HEK293 (cell line): ENCODE data around the gene MAN1C1.
A peak's percentile ranks its signal among the peaks of the same experiment; 100 is the strongest.

Experiments
- BCL11B ChIP-seq: fragments of 450-650 bp; formaldehyde crosslinking; IDR thresholded peaks from 2 replicates; pipeline ENCODE4 v1.5.1; 2016; ENCODE audit warnings: low read depth, missing biosample characterization, missing genetic modification characterization
- EGR2 ChIP-seq: fragments of 450-650 bp; formaldehyde crosslinking; IDR thresholded peaks from 2 replicates; pipeline ENCODE4 v1.5.1; 2016; ENCODE audit warnings: low read depth, missing biosample characterization, missing genetic modification characterization
- GLI2 ChIP-seq: fragments of 450-650 bp; formaldehyde crosslinking; IDR thresholded peaks from 2 replicates; pipeline ENCODE4; 2017; ENCODE audit warnings: missing biosample characterization, missing genetic modification characterization, low read depth, borderline replicate concordance
- MYNN ChIP-seq: fragments of 450-650 bp; formaldehyde crosslinking; IDR thresholded peaks from 2 replicates; pipeline ENCODE4 v1.5.1; 2016; ENCODE audit warnings: missing biosample characterization, missing genetic modification characterization, borderline replicate concordance
- SP2 ChIP-seq: fragments of 450-650 bp; formaldehyde crosslinking; IDR thresholded peaks from 2 replicates; pipeline ENCODE4 v1.5.1; 2016; ENCODE audit warnings: missing biosample characterization, missing genetic modification characterization
- ZBTB8A ChIP-seq: fragments of 450-650 bp; formaldehyde crosslinking; IDR thresholded peaks from 2 replicates; pipeline ENCODE4 v1.5.1; 2016; ENCODE audit warnings: missing biosample characterization, missing genetic modification characterization
- ZFHX2 ChIP-seq: fragments of 450-650 bp; formaldehyde crosslinking; conservative IDR thresholded peaks from 2 replicates; pipeline ENCODE4 v1.5.1; 2016; ENCODE audit warnings: missing biosample characterization, missing genetic modification characterization
- ZNF292 ChIP-seq: fragments of 450-650 bp; formaldehyde crosslinking; IDR thresholded peaks from 2 replicates; pipeline ENCODE4 v1.5.1; 2016; ENCODE audit warnings: low read depth, missing biosample characterization, missing genetic modification characterization, borderline replicate concordance
- ZNF433 ChIP-seq: fragments of 450-650 bp; formaldehyde crosslinking; IDR thresholded peaks from 2 replicates; pipeline ENCODE4 v1.5.1; 2016; ENCODE audit warnings: missing biosample characterization, missing genetic modification characterization, low read depth
- ZNF544 ChIP-seq: fragments of 450-650 bp; formaldehyde crosslinking; IDR thresholded peaks from 2 replicates; pipeline ENCODE4 v1.5.0; 2017; ENCODE audit warnings: missing biosample characterization, missing genetic modification characterization
- ZNF623 ChIP-seq: fragments of 450-650 bp; formaldehyde crosslinking; IDR thresholded peaks from 2 replicates; pipeline ENCODE4 v1.5.1; 2016; ENCODE audit warnings: missing biosample characterization, missing genetic modification characterization
- ZNF677 ChIP-seq: fragments of 450-650 bp; IDR thresholded peaks from 2 replicates; pipeline ENCODE4 v1.5.0; 2018; ENCODE audit warnings: missing biosample characterization, mild to moderate bottlenecking, missing genetic modification characterization, moderate library complexity
- TF ChIP-seq, protein P1 (sequence below): fragments of 450-650 bp; formaldehyde crosslinking; IDR thresholded peaks from 2 replicates; pipeline ENCODE4 v1.5.1; 2016; ENCODE audit warnings: missing biosample characterization, missing genetic modification characterization
- TF ChIP-seq, protein P2 (sequence below): fragments of 450-650 bp; formaldehyde crosslinking; IDR thresholded peaks from 2 replicates; pipeline ENCODE4 v1.5.1; 2016; ENCODE audit warnings: missing biosample characterization, missing genetic modification characterization
- TF ChIP-seq, protein P3 (sequence below): fragments of 450-650 bp; formaldehyde crosslinking; IDR thresholded peaks from 2 replicates; pipeline ENCODE4 v1.5.1; 2016; ENCODE audit warnings: missing biosample characterization, missing genetic modification characterization, borderline replicate concordance
- TF ChIP-seq, protein P4 (sequence below): fragments of 450-650 bp; formaldehyde crosslinking; IDR thresholded peaks from 2 replicates; pipeline ENCODE4 v1.5.1; 2016; ENCODE audit warnings: missing biosample characterization, missing genetic modification characterization, borderline replicate concordance
- TF ChIP-seq, protein P5 (sequence below): fragments of 450-650 bp; formaldehyde crosslinking; IDR thresholded peaks from 2 replicates; pipeline ENCODE4 v1.5.1; 2016; ENCODE audit warnings: missing biosample characterization, missing genetic modification characterization
- TF ChIP-seq, protein P6 (sequence below): fragments of 450-650 bp; formaldehyde crosslinking; IDR thresholded peaks from 2 replicates; pipeline ENCODE4 v1.5.1; 2017; ENCODE audit warnings: missing biosample characterization, missing genetic modification characterization
- TF ChIP-seq, protein P7 (sequence below): fragments of 450-650 bp; formaldehyde crosslinking; optimal IDR thresholded peaks from 2 replicates; pipeline ENCODE3; 2016; ENCODE audit warnings: missing biosample characterization, mild to moderate bottlenecking, missing genetic modification characterization
- TF ChIP-seq, protein P8 (sequence below): fragments of 450-650 bp; formaldehyde crosslinking; IDR thresholded peaks from 2 replicates; pipeline ENCODE4 v1.5.1; 2017; ENCODE audit warnings: missing biosample characterization, missing genetic modification characterization

The MAN1C1 gene

DNA sequence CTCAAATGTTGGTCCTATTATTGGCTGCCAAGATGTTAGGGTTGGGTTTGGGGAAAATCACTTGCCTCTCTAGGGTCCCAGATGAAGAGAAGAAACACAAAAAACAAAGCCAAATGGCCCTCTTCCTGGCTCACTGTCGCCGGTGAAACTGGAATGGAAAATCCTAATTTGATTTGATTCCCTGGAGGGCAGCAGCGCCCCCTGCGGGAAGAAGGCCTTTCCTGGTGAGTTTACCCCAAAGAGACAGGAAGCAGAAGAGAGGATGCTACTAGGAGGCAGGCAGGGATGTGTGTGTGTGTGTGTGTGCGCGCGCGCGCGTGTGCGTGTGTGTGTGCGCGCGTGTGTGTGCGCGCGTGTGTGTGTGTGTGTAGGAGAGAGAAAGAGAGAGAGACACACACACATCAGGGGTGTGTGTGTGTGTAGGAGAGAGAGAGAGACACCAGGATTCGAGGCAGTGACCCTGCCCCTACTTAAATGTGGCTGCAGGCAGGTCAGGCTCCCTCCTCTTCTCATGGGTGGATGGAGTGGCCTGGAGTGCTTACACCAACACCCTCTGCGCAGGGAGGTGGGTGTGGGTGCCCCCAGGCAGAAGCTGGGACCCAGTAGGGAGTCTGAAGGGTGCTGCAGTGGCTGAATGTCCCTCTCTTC lies 180.3 kb downstream of the MAN1C1 start (continued):
- TF ChIP-seq, protein P1, sequence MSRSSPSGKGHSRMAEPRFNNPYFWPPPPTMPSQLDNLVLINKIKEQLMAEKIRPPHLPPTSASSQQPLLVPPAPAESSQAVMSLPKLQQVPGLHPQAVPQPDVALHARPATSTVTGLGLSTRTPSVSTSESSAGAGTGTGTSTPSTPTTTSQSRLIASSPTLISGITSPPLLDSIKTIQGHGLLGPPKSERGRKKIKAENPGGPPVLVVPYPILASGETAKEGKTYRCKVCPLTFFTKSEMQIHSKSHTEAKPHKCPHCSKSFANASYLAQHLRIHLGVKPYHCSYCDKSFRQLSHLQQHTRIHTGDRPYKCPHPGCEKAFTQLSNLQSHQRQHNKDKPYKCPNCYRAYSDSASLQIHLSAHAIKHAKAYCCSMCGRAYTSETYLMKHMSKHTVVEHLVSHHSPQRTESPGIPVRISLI (tag by site-specific recombination), result no peak
- TF ChIP-seq, protein P2, sequence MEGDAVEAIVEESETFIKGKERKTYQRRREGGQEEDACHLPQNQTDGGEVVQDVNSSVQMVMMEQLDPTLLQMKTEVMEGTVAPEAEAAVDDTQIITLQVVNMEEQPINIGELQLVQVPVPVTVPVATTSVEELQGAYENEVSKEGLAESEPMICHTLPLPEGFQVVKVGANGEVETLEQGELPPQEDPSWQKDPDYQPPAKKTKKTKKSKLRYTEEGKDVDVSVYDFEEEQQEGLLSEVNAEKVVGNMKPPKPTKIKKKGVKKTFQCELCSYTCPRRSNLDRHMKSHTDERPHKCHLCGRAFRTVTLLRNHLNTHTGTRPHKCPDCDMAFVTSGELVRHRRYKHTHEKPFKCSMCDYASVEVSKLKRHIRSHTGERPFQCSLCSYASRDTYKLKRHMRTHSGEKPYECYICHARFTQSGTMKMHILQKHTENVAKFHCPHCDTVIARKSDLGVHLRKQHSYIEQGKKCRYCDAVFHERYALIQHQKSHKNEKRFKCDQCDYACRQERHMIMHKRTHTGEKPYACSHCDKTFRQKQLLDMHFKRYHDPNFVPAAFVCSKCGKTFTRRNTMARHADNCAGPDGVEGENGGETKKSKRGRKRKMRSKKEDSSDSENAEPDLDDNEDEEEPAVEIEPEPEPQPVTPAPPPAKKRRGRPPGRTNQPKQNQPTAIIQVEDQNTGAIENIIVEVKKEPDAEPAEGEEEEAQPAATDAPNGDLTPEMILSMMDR (tag by site-specific recombination), result peak; percentile 82
- no peak for TF ChIP-seq ZBTB8A
- no peak for TF ChIP-seq ZNF433 (tag by site-specific recombination)
- TF ChIP-seq, protein P3, sequence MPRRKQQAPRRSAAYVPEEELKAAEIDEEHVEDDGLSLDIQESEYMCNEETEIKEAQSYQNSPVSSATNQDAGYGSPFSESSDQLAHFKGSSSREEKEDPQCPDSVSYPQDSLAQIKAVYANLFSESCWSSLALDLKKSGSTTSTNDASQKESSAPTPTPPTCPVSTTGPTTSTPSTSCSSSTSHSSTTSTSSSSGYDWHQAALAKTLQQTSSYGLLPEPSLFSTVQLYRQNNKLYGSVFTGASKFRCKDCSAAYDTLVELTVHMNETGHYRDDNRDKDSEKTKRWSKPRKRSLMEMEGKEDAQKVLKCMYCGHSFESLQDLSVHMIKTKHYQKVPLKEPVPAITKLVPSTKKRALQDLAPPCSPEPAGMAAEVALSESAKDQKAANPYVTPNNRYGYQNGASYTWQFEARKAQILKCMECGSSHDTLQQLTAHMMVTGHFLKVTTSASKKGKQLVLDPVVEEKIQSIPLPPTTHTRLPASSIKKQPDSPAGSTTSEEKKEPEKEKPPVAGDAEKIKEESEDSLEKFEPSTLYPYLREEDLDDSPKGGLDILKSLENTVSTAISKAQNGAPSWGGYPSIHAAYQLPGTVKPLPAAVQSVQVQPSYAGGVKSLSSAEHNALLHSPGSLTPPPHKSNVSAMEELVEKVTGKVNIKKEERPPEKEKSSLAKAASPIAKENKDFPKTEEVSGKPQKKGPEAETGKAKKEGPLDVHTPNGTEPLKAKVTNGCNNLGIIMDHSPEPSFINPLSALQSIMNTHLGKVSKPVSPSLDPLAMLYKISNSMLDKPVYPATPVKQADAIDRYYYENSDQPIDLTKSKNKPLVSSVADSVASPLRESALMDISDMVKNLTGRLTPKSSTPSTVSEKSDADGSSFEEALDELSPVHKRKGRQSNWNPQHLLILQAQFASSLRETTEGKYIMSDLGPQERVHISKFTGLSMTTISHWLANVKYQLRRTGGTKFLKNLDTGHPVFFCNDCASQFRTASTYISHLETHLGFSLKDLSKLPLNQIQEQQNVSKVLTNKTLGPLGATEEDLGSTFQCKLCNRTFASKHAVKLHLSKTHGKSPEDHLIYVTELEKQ, result no peak
- TF ChIP-seq, protein P4, sequence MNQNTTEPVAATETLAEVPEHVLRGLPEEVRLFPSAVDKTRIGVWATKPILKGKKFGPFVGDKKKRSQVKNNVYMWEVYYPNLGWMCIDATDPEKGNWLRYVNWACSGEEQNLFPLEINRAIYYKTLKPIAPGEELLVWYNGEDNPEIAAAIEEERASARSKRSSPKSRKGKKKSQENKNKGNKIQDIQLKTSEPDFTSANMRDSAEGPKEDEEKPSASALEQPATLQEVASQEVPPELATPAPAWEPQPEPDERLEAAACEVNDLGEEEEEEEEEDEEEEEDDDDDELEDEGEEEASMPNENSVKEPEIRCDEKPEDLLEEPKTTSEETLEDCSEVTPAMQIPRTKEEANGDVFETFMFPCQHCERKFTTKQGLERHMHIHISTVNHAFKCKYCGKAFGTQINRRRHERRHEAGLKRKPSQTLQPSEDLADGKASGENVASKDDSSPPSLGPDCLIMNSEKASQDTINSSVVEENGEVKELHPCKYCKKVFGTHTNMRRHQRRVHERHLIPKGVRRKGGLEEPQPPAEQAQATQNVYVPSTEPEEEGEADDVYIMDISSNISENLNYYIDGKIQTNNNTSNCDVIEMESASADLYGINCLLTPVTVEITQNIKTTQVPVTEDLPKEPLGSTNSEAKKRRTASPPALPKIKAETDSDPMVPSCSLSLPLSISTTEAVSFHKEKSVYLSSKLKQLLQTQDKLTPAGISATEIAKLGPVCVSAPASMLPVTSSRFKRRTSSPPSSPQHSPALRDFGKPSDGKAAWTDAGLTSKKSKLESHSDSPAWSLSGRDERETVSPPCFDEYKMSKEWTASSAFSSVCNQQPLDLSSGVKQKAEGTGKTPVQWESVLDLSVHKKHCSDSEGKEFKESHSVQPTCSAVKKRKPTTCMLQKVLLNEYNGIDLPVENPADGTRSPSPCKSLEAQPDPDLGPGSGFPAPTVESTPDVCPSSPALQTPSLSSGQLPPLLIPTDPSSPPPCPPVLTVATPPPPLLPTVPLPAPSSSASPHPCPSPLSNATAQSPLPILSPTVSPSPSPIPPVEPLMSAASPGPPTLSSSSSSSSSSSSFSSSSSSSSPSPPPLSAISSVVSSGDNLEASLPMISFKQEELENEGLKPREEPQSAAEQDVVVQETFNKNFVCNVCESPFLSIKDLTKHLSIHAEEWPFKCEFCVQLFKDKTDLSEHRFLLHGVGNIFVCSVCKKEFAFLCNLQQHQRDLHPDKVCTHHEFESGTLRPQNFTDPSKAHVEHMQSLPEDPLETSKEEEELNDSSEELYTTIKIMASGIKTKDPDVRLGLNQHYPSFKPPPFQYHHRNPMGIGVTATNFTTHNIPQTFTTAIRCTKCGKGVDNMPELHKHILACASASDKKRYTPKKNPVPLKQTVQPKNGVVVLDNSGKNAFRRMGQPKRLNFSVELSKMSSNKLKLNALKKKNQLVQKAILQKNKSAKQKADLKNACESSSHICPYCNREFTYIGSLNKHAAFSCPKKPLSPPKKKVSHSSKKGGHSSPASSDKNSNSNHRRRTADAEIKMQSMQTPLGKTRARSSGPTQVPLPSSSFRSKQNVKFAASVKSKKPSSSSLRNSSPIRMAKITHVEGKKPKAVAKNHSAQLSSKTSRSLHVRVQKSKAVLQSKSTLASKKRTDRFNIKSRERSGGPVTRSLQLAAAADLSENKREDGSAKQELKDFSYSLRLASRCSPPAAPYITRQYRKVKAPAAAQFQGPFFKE (tag by site-specific recombination), result no peak
- TF ChIP-seq, protein P5, sequence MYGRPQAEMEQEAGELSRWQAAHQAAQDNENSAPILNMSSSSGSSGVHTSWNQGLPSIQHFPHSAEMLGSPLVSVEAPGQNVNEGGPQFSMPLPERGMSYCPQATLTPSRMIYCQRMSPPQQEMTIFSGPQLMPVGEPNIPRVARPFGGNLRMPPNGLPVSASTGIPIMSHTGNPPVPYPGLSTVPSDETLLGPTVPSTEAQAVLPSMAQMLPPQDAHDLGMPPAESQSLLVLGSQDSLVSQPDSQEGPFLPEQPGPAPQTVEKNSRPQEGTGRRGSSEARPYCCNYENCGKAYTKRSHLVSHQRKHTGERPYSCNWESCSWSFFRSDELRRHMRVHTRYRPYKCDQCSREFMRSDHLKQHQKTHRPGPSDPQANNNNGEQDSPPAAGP (tag by site-specific recombination), result no peak
- no peak for TF ChIP-seq EGR2 (tag by site-specific recombination)
- TF ChIP-seq MYNN (tag by site-specific recombination), result no peak
- no peak for TF ChIP-seq ZFHX2 (tag by site-specific recombination)
- no peak for TF ChIP-seq GLI2
- TF ChIP-seq, protein P6, sequence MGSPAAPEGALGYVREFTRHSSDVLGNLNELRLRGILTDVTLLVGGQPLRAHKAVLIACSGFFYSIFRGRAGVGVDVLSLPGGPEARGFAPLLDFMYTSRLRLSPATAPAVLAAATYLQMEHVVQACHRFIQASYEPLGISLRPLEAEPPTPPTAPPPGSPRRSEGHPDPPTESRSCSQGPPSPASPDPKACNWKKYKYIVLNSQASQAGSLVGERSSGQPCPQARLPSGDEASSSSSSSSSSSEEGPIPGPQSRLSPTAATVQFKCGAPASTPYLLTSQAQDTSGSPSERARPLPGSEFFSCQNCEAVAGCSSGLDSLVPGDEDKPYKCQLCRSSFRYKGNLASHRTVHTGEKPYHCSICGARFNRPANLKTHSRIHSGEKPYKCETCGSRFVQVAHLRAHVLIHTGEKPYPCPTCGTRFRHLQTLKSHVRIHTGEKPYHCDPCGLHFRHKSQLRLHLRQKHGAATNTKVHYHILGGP (tag by site-specific recombination), result no peak
- TF ChIP-seq ZNF292 (tag by site-specific recombination), result no peak
- no peak for TF ChIP-seq ZNF623
- TF ChIP-seq SP2 (tag by site-specific recombination), result no peak
- no peak for TF ChIP-seq ZNF544 (tag by site-specific recombination)
- TF ChIP-seq, protein P7, sequence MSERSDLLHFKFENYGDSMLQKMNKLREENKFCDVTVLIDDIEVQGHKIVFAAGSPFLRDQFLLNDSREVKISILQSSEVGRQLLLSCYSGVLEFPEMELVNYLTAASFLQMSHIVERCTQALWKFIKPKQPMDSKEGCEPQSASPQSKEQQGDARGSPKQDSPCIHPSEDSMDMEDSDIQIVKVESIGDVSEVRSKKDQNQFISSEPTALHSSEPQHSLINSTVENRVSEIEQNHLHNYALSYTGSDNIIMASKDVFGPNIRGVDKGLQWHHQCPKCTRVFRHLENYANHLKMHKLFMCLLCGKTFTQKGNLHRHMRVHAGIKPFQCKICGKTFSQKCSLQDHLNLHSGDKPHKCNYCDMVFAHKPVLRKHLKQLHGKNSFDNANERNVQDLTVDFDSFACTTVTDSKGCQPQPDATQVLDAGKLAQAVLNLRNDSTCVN (tag by site-specific recombination), result peak; percentile 52
- TF ChIP-seq BCL11B (tag by site-specific recombination), result no peak
- TF ChIP-seq, protein P8, sequence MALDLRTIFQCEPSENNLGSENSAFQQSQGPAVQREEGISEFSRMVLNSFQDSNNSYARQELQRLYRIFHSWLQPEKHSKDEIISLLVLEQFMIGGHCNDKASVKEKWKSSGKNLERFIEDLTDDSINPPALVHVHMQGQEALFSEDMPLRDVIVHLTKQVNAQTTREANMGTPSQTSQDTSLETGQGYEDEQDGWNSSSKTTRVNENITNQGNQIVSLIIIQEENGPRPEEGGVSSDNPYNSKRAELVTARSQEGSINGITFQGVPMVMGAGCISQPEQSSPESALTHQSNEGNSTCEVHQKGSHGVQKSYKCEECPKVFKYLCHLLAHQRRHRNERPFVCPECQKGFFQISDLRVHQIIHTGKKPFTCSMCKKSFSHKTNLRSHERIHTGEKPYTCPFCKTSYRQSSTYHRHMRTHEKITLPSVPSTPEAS (tag by site-specific recombination), result peak; percentile 98
- no peak for TF ChIP-seq ZNF677 (tag by site-specific recombination)
